UCSD-AML1 (cell line): ENCODE data around the gene ACTR5.
"Not testable (repeated sequence)": the region's sequence is repeated elsewhere in the genome, so short reads cannot be mapped to it uniquely, and the experiment has no call there.

Experiments
- DNase-seq: peaks from one replicate; lab custom pipeline; 2025; ENCODE audit not compliant: unreplicated experiment; lab: John Stamatoyannopoulos, UW

ACTR5 gene

GRCh38 chr20:38804682-38805501 lies 56.6 kb downstream of the ACTR5 start:
- DNase-seq, result peak; percentile 91

DNA sequence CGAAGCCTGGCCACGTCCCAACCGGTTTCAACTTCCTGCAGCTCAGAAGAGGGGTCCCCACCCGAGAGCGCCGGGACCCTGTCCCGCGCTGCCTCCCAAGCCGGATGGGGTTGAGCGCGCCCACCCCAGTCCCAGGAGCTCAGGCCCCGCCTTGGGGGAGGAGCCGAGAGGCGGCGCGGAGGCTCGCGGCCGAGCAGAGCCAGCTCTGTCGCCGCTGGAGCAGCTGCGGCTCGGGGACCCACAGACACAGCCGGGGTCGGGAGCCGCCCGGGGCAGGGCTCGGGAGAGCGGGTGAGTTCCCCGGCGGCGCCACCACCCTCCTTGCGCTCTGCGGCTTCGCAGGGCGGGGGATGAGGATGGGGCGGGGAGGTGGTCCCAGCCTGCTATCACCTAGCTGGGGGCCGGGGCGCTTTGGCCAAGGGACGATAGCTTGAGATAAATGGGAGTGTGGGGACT lies 57.3 kb downstream of the ACTR5 start, which contains the start of gene PPP1R16B:
Gene PPP1R16B (plus strand): TSS at position 196 of the 456 bp plus-strand sequence. CDS start 30,229 bp downstream, outside the sequence.
- DNase-seq, result peak; percentile 84

DNA sequence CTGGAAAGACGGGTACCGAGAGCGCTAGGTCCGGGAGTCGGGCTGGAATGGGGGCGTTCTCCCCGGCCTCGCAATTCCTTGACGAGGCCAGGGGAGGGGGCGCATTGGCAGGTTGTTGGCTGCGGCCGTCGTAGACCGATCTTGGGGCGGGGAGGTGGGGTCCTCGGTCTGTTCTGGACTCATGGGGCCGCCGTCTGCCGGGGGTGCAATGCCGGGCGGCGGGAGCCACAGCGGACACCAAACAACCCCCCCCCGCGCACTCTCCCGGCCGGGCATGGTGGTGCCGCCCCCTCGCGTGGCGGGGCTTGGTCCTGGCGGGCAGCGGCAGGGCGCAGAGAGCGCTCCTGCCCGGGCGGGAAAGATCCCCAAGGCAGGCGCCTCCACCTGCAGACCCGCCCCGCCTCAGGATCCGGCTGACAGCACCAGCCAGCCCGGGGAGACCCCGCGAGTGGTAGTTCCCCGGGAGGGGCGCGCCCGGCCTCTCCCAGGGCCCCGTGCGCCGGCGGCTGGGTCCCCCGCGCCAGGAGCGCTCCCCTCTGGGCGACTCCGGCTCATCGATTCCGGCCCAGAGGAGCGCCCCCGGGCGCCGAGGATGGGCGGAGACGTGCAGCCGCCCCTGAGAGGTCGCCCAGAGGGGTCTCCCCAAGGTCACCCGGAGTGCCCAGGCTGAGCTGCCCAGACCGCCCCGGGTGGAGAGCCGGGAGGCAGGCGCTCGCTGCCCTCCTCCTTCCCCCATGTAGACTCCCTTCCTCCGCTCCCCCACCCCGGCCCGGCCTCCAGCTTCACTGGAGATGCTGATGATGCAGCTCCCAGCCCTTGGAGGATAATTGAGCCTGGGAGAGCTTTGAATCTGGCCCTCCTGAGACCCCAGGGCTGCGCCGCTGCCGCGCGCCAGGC lies 57.9 kb downstream of the ACTR5 start:
- peak; percentile 64 for DNase-seq

- DNase-seq, result peak; percentile 49
These were observed 58.8 kb downstream of the ACTR5 start for GRCh38 chr20:38806855-38807655.

- no peak for DNase-seq
These were observed 61.7 kb downstream of the ACTR5 start for GRCh38 chr20:38809942-38810341.

DNA sequence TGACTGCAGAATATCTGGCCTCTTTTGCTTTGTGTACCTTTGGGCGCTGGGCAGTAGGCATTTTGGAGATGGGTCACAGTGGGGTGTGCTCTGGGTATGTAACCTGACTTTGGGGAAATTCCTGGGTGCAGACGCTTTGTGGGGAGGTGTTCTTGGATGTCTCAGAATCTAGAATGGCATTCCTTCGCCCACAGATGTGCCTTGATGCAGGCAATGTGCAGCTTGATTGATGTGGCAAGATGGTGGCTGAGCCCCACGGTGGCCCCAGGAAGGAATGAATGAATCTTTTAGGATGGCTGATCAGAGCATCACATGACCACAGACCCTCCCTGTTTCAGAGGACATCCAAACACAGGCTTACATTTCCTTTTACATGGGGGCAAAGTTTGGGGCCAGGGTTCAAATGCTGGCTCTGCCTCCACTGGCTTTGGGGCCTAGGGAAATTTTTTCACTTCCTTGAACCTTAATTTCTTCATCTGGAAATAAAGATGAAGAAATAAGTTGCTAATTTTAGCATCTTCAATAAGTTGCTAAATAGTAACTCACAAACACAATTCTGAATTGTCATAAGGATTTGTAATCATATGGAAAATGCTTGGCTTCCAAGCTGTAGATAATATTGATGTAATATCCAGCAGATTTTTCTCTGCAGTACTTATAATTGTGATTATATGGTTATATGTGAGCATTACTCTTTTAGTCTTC lies 62.8 kb downstream of the ACTR5 start:
- DNase-seq, result no peak

DNA sequence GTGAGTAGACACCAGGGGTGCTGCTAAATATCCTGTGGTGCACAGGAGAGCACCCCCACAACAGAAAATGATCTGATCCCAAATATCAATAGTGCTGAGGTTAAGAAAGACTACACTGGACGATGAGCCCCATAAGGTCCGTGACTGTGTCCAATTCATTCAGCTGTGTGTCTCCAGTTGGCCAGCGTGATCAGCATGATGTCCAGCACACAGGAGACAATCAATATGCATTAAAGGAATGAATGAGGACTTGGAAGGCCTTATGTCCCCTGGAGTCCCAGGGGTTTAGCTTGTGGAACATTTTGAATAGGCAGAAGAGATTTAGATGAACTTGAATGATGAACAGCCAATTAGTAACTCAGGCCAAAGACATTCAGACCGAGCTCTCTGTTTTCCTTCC lies 63.5 kb downstream of the ACTR5 start:
- no peak for DNase-seq

DNA sequence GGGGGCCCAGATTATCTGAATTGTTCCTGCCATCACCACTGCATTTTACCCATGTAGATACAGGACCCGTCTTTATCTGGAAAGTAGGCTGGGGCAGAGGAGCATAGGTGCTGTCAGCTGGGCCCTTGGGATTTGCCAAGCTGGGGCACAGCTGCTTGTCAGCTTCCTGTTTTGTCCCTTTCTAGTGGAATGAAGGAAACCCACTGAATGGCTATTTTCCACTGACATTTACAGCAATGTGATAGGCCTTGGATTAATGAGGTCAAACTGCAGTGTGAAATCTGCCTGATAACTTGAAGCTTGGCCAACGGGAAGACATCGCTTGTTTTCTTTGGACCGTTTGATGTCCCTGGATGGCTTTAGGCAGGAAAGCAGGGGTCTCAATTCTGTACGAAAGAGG lies 63.9 kb downstream of the ACTR5 start:
- peak; percentile 33 for DNase-seq

DNA sequence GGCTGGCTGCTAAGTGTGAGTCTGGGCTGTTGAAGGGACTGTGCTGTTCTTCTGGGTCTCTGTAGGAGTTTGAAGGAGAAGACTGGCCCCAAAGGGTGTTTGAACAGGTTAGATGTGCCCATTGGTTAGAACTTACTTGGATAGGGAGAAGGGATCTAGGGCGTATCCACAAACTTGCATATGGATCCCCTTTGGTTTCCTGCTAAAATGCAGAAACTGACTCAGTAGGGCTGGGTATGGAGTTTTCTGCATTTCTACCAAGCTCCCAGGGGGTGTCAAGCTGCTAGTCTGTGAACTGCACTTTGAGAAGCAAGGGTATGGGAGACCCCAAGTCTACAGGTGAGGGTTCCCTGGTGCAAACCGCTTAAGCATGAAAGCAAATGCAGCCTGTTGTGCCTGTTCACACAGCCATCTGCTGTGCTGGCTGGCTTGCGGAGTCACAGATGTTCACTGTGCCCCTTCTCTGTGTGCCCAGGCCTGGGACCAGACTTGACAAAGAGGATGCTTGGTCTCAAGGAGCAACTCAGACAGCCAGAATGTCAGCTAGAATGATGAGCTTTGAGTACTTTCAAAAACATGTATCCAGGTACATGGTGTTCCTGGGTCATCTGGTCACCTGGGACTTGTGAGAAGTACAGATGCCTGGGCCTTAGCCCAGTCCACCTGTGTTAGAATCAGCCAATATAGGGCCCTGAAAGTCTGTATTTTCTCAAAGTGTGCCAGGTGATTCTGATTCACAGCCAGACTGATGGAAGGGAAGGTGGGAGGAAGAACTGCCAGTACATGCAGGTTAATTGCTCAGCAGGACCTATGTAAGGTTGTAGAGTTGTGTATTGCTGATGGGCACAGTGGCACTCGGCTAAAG lies 64.7 kb downstream of the ACTR5 start:
- no peak for DNase-seq

GRCh38 chr20:38813574-38813962 lies 65.3 kb downstream of the ACTR5 start:
- not testable (repeated sequence) for DNase-seq

GRCh38 chr20:38815446-38815845 lies 67.2 kb downstream of the ACTR5 start:
- no peak for DNase-seq

GRCh38 chr20:38818113-38819065 lies 70.1 kb downstream of the ACTR5 start:
- no peak for DNase-seq
